H1 (cell line): Measurements from ENCODE around the gene NLN. TPM values are rescaled to one million over a fixed set of nuclear protein-coding genes. Genes with fewer than 3 reads are reported as not detected.

Source experiments
- CTCF ChIA-PET: fragments of 300-600 bp; sonication (Branson Sonifier 250); formaldehyde crosslinking; loops from one replicate; lab custom pipeline; 2021; ENCODE audit not compliant: partially characterized antibody; lab: Charles Lee
- POLR2A ChIA-PET: fragments of 300-600 bp; sonication (Branson Sonifier 250); formaldehyde crosslinking; loops from one replicate; lab custom pipeline; 2021; ENCODE audit warnings: inconsistent platforms; ENCODE audit not compliant: partially characterized antibody; lab: Charles Lee
- DNase-seq, 2 experiments: peaks; one replicate each; pipeline versions ENCODE4 v3.0.0 to v3.0.0-alpha.2; 2010 to 2022; ENCODE audit warnings: low spot score in 2 of 2, low read depth in 1 of 2, mixed read lengths in 1 of 2
- FAIRE-seq: peaks from 2 replicates; lab custom pipeline; 2011; peaks lifted over from hg19 to GRCh38; lab: Jason Lieb, UNC
- H2AFZ ChIP-seq: 2 replicates; pipeline ENCODE4 v1.8.1; 2012; ENCODE audit warnings: low read length, inconsistent platforms
- H2AK5ac ChIP-seq: 2 replicates; pipeline ENCODE4 v1.6.1; 2013; ENCODE audit warnings: low read depth, low read length
- H2BK120ac ChIP-seq: replicated peaks from 2 replicates; pipeline ENCODE3; 2013; ENCODE audit warnings: low read depth, low read length, inconsistent platforms
- H2BK12ac ChIP-seq: 2 replicates; pipeline ENCODE4 v1.6.1; 2013; ENCODE audit warnings: low read depth, low read length
- H2BK15ac ChIP-seq: 2 replicates; pipeline ENCODE4 v1.6.1; 2013; ENCODE audit warnings: low read length
- H2BK20ac ChIP-seq: 2 replicates; pipeline ENCODE4 v1.6.1; 2013; ENCODE audit warnings: low read length
- H2BK5ac ChIP-seq: 2 replicates; pipeline ENCODE4 v1.6.1; 2013; ENCODE audit warnings: low read depth, low read length
- H3K14ac ChIP-seq: 2 replicates; pipeline ENCODE4 v1.6.1; 2013; ENCODE audit warnings: inconsistent platforms; ENCODE audit not compliant: insufficient read length
- H3K18ac ChIP-seq: 2 replicates; pipeline ENCODE4 v1.6.1; 2013; ENCODE audit warnings: low read length; ENCODE audit errors: extremely low read depth
- H3K23ac ChIP-seq: 2 replicates; pipeline ENCODE4 v1.6.1; 2013; ENCODE audit warnings: inconsistent platforms; ENCODE audit not compliant: insufficient read length
- H3K23me2 ChIP-seq: 2 replicates; pipeline ENCODE4 v1.6.1; 2013; ENCODE audit warnings: low read depth, low read length
- H3K27ac ChIP-seq: 2 replicates; pipeline ENCODE4 v1.6.1; 2011; ENCODE audit warnings: low read depth, low read length, inconsistent platforms
- H3K27me3 ChIP-seq, 4 experiments: replicated peaks in 1 of 4; 1 replicate in 1 of 4; 2 replicates in 3 of 4; pipeline versions ENCODE4 v1.6.1 to v1.8.1; 2011 to 2013; ENCODE audit warnings: low read length in 3 of 4, mild to moderate bottlenecking in 3 of 4, inconsistent platforms in 2 of 4, mixed read lengths in 2 of 4, moderate library complexity in 1 of 4; ENCODE audit not compliant: control insufficient read depth in 3 of 4, insufficient read depth in 3 of 4; ENCODE audit errors: extremely low read depth in 1 of 4
- H3K36me3 ChIP-seq, 4 experiments: 2 replicates each; pipeline versions ENCODE4 v1.6.1 to v1.8.1; 2011 to 2013; ENCODE audit warnings: mild to moderate bottlenecking in 4 of 4, low read length in 3 of 4, moderate library complexity in 2 of 4, control low read depth in 1 of 4, inconsistent platforms in 1 of 4; ENCODE audit not compliant: insufficient read depth in 4 of 4, control insufficient read depth in 2 of 4
- H3K4ac ChIP-seq: replicated peaks from 2 replicates; pipeline ENCODE3; 2013; ENCODE audit warnings: low read length, low read depth, mixed read lengths, inconsistent platforms; ENCODE audit not compliant: insufficient read length
- H3K4me1 ChIP-seq, 4 experiments: replicated peaks in 1 of 4; 1 replicate in 1 of 4; 2 replicates in 3 of 4; pipeline versions ENCODE4 v1.6.1 to v1.8.1; 2011 to 2013; ENCODE audit warnings: low read length in 3 of 4, inconsistent platforms in 2 of 4, mixed read lengths in 1 of 4; ENCODE audit not compliant: insufficient read depth in 4 of 4, control insufficient read depth in 3 of 4
- H3K4me2 ChIP-seq, 2 experiments: 2 replicates each; pipeline versions ENCODE4 v1.6.1 to v1.8.1; 2011 to 2013; ENCODE audit warnings: low read depth in 2 of 2, low read length in 2 of 2, control low read depth in 1 of 2, inconsistent platforms in 1 of 2, mild to moderate bottlenecking in 1 of 2; ENCODE audit not compliant: insufficient read depth in 1 of 2
- H3K4me3 ChIP-seq, 4 experiments: fragments of 200-600, 300-600 bp in 1 of 4; sonication (generic), shearing (Covaris generic), sonication (Bioruptor Twin) in 1 of 4; 2 replicates each; pipeline versions ENCODE4 v1.5.1 to v1.8.1; 2011 to 2016; ENCODE audit warnings: low read length in 4 of 4, low read depth in 3 of 4, control low read depth in 2 of 4, inconsistent platforms in 2 of 4, mild to moderate bottlenecking in 2 of 4, mixed read lengths in 1 of 4, moderate library complexity in 1 of 4; ENCODE audit not compliant: insufficient read depth in 2 of 4; ENCODE audit errors: extremely low read depth in 1 of 4
- H3K56ac ChIP-seq: replicated peaks from 2 replicates; pipeline ENCODE3; 2013; ENCODE audit warnings: low read depth, mild to moderate bottlenecking, mixed read lengths, low read length, inconsistent platforms; ENCODE audit not compliant: insufficient read length
- H3K79me1 ChIP-seq: 2 replicates; pipeline ENCODE4 v1.6.1; 2013; ENCODE audit warnings: low read depth, low read length, control low read depth
- H3K79me2 ChIP-seq, 2 experiments: 2 replicates each; pipeline versions ENCODE4 v1.6.1 to v1.8.1; 2012 to 2013; ENCODE audit warnings: low read length in 2 of 2, mild to moderate bottlenecking in 2 of 2, inconsistent platforms in 1 of 2; ENCODE audit not compliant: insufficient read depth in 2 of 2, control insufficient read depth in 1 of 2
- H3K9ac ChIP-seq, 4 experiments: replicated peaks in 1 of 4; 1 replicate in 1 of 4; 2 replicates in 3 of 4; pipeline versions ENCODE4 v1.6.1 to v1.8.1; 2011 to 2013; ENCODE audit warnings: low read depth in 3 of 4, low read length in 3 of 4, control low read depth in 2 of 4, mild to moderate bottlenecking in 2 of 4, moderate library complexity in 2 of 4, inconsistent platforms in 1 of 4; ENCODE audit errors: extremely low read depth in 1 of 4
- H3K9me3 ChIP-seq, 2 experiments: 2 replicates each; pipeline versions ENCODE4 v1.6.1 to v1.8.1; 2012 to 2013; ENCODE audit warnings: mild to moderate bottlenecking in 2 of 2, moderate library complexity in 2 of 2, control low read depth in 1 of 2, inconsistent platforms in 1 of 2, low read depth in 1 of 2, low read length in 1 of 2, mixed read lengths in 1 of 2; ENCODE audit not compliant: insufficient read depth in 2 of 2
- H4K20me1 ChIP-seq, 2 experiments: replicated peaks in 1 of 2; 2 replicates each; pipeline versions ENCODE3 to v1.8.1; 2011 to 2013; ENCODE audit warnings: inconsistent platforms in 2 of 2, low read length in 2 of 2, mild to moderate bottlenecking in 1 of 2; ENCODE audit not compliant: insufficient read depth in 2 of 2, control insufficient read depth in 1 of 2
- H4K5ac ChIP-seq: 2 replicates; pipeline ENCODE4 v1.6.1; 2013; ENCODE audit warnings: low read length, low read depth, mixed read lengths, inconsistent platforms; ENCODE audit not compliant: insufficient read length
- H4K8ac ChIP-seq: 2 replicates; pipeline ENCODE4 v1.8.0; 2013; ENCODE audit warnings: mild to moderate bottlenecking, moderate library complexity, low read length, inconsistent platforms; ENCODE audit not compliant: insufficient read depth; ENCODE audit errors: extremely low read depth
- H4K91ac ChIP-seq: replicated peaks from 2 replicates; pipeline ENCODE3; 2013; ENCODE audit warnings: low read length, mixed read lengths, inconsistent platforms; ENCODE audit not compliant: insufficient read length
- BRCA1 ChIP-seq: IDR thresholded peaks from 2 replicates; pipeline ENCODE4 v1.6.1; 2012; ENCODE audit warnings: low read depth, low read length, improper control_type of control experiment
- CREB1 ChIP-seq: IDR thresholded peaks from 2 replicates; pipeline ENCODE4 v1.6.1; 2012; ENCODE audit warnings: inconsistent platforms
- EZH2 ChIP-seq: fragments of 200-600 bp; sonication (generic); IDR thresholded peaks from 2 replicates; pipeline ENCODE4 v1.7.1; 2012; ENCODE audit warnings: low read depth, mild to moderate bottlenecking, moderate library complexity, low read length, inconsistent platforms; ENCODE audit not compliant: severe bottlenecking
- GABPA ChIP-seq: IDR thresholded peaks from 2 replicates; pipeline ENCODE4 v1.6.1; 2011; ENCODE audit warnings: mild to moderate bottlenecking, low read length, moderate library complexity, borderline replicate concordance; ENCODE audit not compliant: insufficient read depth
- JUND ChIP-seq: IDR thresholded peaks from 2 replicates; pipeline ENCODE4 v1.6.1; 2011; ENCODE audit warnings: mild to moderate bottlenecking, improper control_type of control experiment, low read length
- KDM4A ChIP-seq: IDR thresholded peaks from one replicate; pipeline ENCODE4 v1.7.1; 2012; ENCODE audit warnings: low read depth, mild to moderate bottlenecking, moderate library complexity, low read length, inconsistent platforms; ENCODE audit not compliant: severe bottlenecking
- KDM5A ChIP-seq: fragments of 200-600 bp; IDR thresholded peaks from 2 replicates; pipeline ENCODE4 v1.7.1; 2012; ENCODE audit warnings: mild to moderate bottlenecking, low read length, inconsistent platforms, mixed read lengths
- MAFK ChIP-seq: IDR thresholded peaks from 2 replicates; pipeline ENCODE4 v1.6.1; 2012; ENCODE audit warnings: low read depth, mild to moderate bottlenecking, improper control_type of control experiment, low read length
- NRF1 ChIP-seq: IDR thresholded peaks from 2 replicates; pipeline ENCODE4 v1.6.1; 2011; ENCODE audit warnings: mild to moderate bottlenecking, low read depth, low read length, improper control_type of control experiment
- POLR2A ChIP-seq, 2 experiments: IDR thresholded peaks; 1 replicate in 1 of 2; 2 replicates in 1 of 2; pipeline ENCODE4 v1.6.1; 2011; ENCODE audit warnings: low read depth in 2 of 2, low read length in 2 of 2, mild to moderate bottlenecking in 2 of 2; ENCODE audit errors: control extremely low read depth in 1 of 2
- POLR2AphosphoS5 ChIP-seq: IDR thresholded peaks from 2 replicates; pipeline ENCODE4 v1.6.1; 2011; ENCODE audit warnings: low read depth, low read length
- RXRA ChIP-seq: IDR thresholded peaks from 2 replicates; pipeline ENCODE4 v1.6.1; 2011; ENCODE audit warnings: low read depth, mild to moderate bottlenecking, low read length, moderate library complexity; ENCODE audit not compliant: insufficient read depth
- SIRT6 ChIP-seq: IDR thresholded peaks from one replicate; pipeline ENCODE4 v1.7.1; 2012; ENCODE audit warnings: low read length, inconsistent platforms
- SIX5 ChIP-seq: IDR thresholded peaks from 2 replicates; pipeline ENCODE4 v1.6.1; 2011; ENCODE audit warnings: mild to moderate bottlenecking, low read depth, low read length
- TCF12 ChIP-seq: IDR thresholded peaks from 2 replicates; pipeline ENCODE4 v1.6.1; 2011; ENCODE audit warnings: low read depth, mild to moderate bottlenecking, low read length
- WGBS, 2 experiments: shearing (Covaris generic) in 1 of 2; methylation state at CpG; one replicate each; pipeline versions ENCODE4 v1.1.6 to v1.1.7; 2013 to 2015; ENCODE audit warnings: low lambda C conversion rate in 2 of 2, mixed read lengths in 2 of 2, inconsistent platforms in 1 of 2, low coverage in 1 of 2, missing lambda C conversion rate in 1 of 2; ENCODE audit not compliant: insufficient replicate concordance in 2 of 2, insufficient coverage in 1 of 2, insufficient read length in 1 of 2; ENCODE audit errors: extremely low coverage in 1 of 2, missing lambda C conversion rate in 1 of 2; 5-methylcytosine and 5-hydroxymethylcytosine counted together
- polyA plus RNA-seq, 7 experiments: library from polyadenylated mRNA; depleted of rRNA in 3 of 7; stranded (reverse) in 5 of 7; unstranded in 2 of 7; fragments of >200 nt in 5 of 7; fragments of 200-250 nt in 2 of 7; gene quantifications; 1 replicate in 5 of 7; 2 replicates in 1 of 7; 4 replicates in 1 of 7; pipeline versions ENCODE4 v1.2.1 to v1.2.3, GENCODE V29; 2011 to 2013; ENCODE audit warnings: missing spikeins in 2 of 7, mixed read lengths in 2 of 7
- total RNA-seq: library from RNA; stranded (reverse); fragmentation: NEBNext Ultra II Directional; extraction: Animal tissue kit (Norgen Biotek cat#: 25700); gene quantifications from 2 replicates; pipeline ENCODE4 v1.2.1, GENCODE V29; 2021

Gene NLN
- total and polyA plus RNA-seq, 2 of the 8 experiments (the other 6 are each of a cell fraction or from before 2014, with no cell fraction given) = 46.7 to 192 TPM

DNA sequence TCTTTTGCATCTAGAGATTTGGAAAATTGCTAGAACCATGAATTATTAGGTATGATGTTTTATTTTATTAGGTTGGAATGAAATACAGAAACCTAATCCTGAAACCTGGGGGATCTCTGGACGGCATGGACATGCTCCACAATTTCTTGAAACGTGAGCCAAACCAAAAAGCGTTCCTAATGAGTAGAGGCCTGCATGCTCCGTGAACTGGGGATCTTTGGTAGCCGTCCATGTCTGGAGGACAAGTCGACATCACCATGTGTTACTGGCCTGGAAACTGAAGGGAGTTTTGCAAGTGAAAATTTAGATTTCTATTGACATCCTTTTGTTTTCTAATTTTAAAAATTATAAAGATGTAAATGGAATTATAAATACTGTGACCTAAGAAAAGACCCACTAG is 100.7 kb downstream of the NLN start:
- H3K56ac ChIP-seq = no peak overlapping the region
- ChIA-PET POLR2A (no interaction called here), CTCF (interaction anchor here (1.1 kb wide), 1 partner anchor 199 kb away, joined by 3 read pairs; the partner anchor contains the start of gene TRIM23)
- H3K36me3 ChIP-seq = peaks cover 0 to 35% (median 8%) of the 10 kb centered on the region in 4 experiments; a peak in 7 of 8 replicates
- no peak overlapping the region for H2BK120ac ChIP-seq
- no peak overlapping the region for H3K18ac ChIP-seq
- H3K4me2 ChIP-seq = no peak overlapping the region
- H4K8ac ChIP-seq = no peak overlapping the region
- no peak overlapping the region for H2BK15ac ChIP-seq
- H4K5ac ChIP-seq = no peak overlapping the region
- H3K14ac ChIP-seq = no peak overlapping the region
- H3K9me3 ChIP-seq = no peaks in the 10 kb centered on the region
- no peak overlapping the region for H3K4ac ChIP-seq
- no peak overlapping the region for H3K4me3 ChIP-seq
- H3K9ac ChIP-seq = no peak overlapping the region
- no peak for FAIRE-seq
- H3K27me3 ChIP-seq = no peaks in the 10 kb centered on the region
- no peaks in the 10 kb centered on the region for H4K20me1 ChIP-seq
- no peak overlapping the region for H2BK5ac ChIP-seq
- no peaks in the 10 kb centered on the region for H3K79me2 ChIP-seq
- H2AFZ ChIP-seq = no peak overlapping the region
- H2BK20ac ChIP-seq = no peak overlapping the region
- no peak overlapping the region for H2BK12ac ChIP-seq
- H3K23me2 ChIP-seq = no peaks in the 10 kb centered on the region
- H3K27ac ChIP-seq = no peak overlapping the region
- TF ChIP-seq MAFK (no peak), POLR2AphosphoS5 (no peak), SIX5 (no peak), TCF12 (no peak), KDM5A (no peak), RXRA (no peak), EZH2 (no peak), BRCA1 (no peak), CREB1 (no peak), SIRT6 (no peak), KDM4A (no peak), GABPA (no peak), POLR2A (IDR thresholded peaks at IDR 0.05; ENCODE audit: control extremely low read depth in 1 of 2, low read depth in 2 of 2, low read length in 2 of 2) (no peak), JUND (no peak), NRF1 (no peak)
- TF ChIP-seq, all 59 proteins: peak for 0
- no peak overlapping the region for H3K23ac ChIP-seq
- H2AK5ac ChIP-seq = no peak overlapping the region
- H4K91ac ChIP-seq = no peak overlapping the region
- H3K4me1 ChIP-seq = no peaks in the 10 kb centered on the region; a peak in 1 of 7 replicates
- 83% methylated on average over 6 of the region's 6 CpGs; no CpG with 5 or more reads in 1 of the 2 experiments for WGBS, 2 experiments
- no peak for DNase-seq
- no peaks in the 10 kb centered on the region; the same call in 1 of the 2 replicates for H3K79me1 ChIP-seq
